ENCODE data around the gene ADGRL2. TPM values are rescaled to one million over a fixed set of nuclear protein-coding genes. Genes with fewer than 3 reads are reported as not detected.

The ADGRL2 gene
- polyA plus RNA-seq, 1 donor (not counting 4 experiments of a cell fraction or from before 2014, with no cell fraction given): 6.6 TPM

DNA sequence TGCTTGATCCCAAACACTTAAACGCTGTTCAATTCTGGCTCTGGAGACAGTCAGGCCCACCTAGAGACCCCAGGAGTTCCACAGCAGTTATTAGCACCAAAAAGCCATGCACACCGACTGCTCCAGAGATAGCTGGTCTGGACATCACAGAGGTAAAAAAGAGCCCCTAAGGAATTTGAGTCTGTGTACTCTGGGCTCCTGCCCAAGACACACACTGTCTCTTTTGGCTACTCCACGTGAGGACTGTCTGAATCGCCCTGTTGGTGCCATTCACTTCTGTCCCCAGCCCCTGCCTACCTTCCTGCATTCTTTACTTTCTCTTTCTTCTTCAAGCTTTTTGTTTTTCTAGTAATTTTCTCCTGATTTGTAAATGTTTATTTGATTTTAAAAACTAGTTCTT lies 197.4 kb downstream of the ADGRL2 start:
- Histone ChIP-seq H3K79me2 (ENCODE audit: control insufficient read depth, insufficient read depth, low read length) (no peaks in the 10 kb centered on the region), H2AFZ (ENCODE audit: control insufficient read depth, low read length) (no peak overlapping the region), H3K4me1 (ENCODE audit: control insufficient read depth, extremely low read depth, insufficient read depth, low read length) (no peaks in the 10 kb centered on the region), H3K27ac (ENCODE audit: control insufficient read depth, insufficient read depth, low read length) (no peak overlapping the region), H3K4me2 (ENCODE audit: control insufficient read depth, extremely low read depth, insufficient read depth, low read depth, low read length) (no peak overlapping the region), H4K20me1 (ENCODE audit: control insufficient read depth, extremely low read depth, insufficient read depth, low read length) (no peaks in the 10 kb centered on the region), H3K4me3 (ENCODE audit: control insufficient read depth in 2 of 3, extremely low read depth in 1 of 3, insufficient read depth in 2 of 3, low read depth in 1 of 3, low read length in 3 of 3) (no peak overlapping the region), H3K36me3 (ENCODE audit: control insufficient read depth in 2 of 2, extremely low read depth in 1 of 2, insufficient read depth in 2 of 2, low read length in 2 of 2) (no peaks in the 10 kb centered on the region), H3K9ac (ENCODE audit: control insufficient read depth, extremely low read depth, insufficient read depth, low read length) (no peak overlapping the region), H3K27me3 (ENCODE audit: control insufficient read depth, extremely low read depth, insufficient read depth, low read length) (no peaks in the 10 kb centered on the region), H3K9me3 (ENCODE audit: control insufficient read depth, low read depth, low read length) (no peaks in the 10 kb centered on the region), H3K9me1 (ENCODE audit: control insufficient read depth, extremely low read depth, insufficient read depth, low read length) (no peaks in the 10 kb centered on the region)
- dilution Hi-C loops (cut with MboI; ENCODE audit: extremely low pct_ligation_motif_present, low sequenced_read_pairs): no loop called here
- no peak for TF ChIP-seq EZH2 (IDR thresholded peaks at IDR 0.05; ENCODE audit: low read length)
- TF ChIP-seq CTCF (optimal IDR thresholded peaks at IDR 0.05 in 1 of 3, IDR thresholded peaks at IDR 0.05 in 1 of 3, conservative IDR thresholded peaks at IDR 0.05 in 1 of 3; ENCODE audit: extremely low read depth in 1 of 3, insufficient read depth in 2 of 3, low read length in 3 of 3): no peak
- no peak for FAIRE-seq
- DNase-seq (ENCODE audit: low read depth, low spot score): no peak

GRCh38 chr1:81999364-81999763 lies 198.6 kb downstream of the ADGRL2 start:
- FAIRE-seq (no peak), DNase-seq (ENCODE audit: low read depth, low spot score) (no peak)
- Histone ChIP-seq H3K79me2 (ENCODE audit: control insufficient read depth, insufficient read depth, low read length) (no peaks in the 10 kb centered on the region), H3K9ac (ENCODE audit: control insufficient read depth, extremely low read depth, insufficient read depth, low read length) (no peak overlapping the region), H3K36me3 (ENCODE audit: control insufficient read depth in 2 of 2, extremely low read depth in 1 of 2, insufficient read depth in 2 of 2, low read length in 2 of 2) (no peaks in the 10 kb centered on the region), H2AFZ (ENCODE audit: control insufficient read depth, low read length) (peak overlapping the region; percentile 12), H3K4me2 (ENCODE audit: control insufficient read depth, extremely low read depth, insufficient read depth, low read depth, low read length) (no peak overlapping the region), H3K4me1 (ENCODE audit: control insufficient read depth, extremely low read depth, insufficient read depth, low read length) (no peaks in the 10 kb centered on the region), H3K27ac (ENCODE audit: control insufficient read depth, insufficient read depth, low read length) (no peak overlapping the region), H4K20me1 (ENCODE audit: control insufficient read depth, extremely low read depth, insufficient read depth, low read length) (no peaks in the 10 kb centered on the region), H3K27me3 (ENCODE audit: control insufficient read depth, extremely low read depth, insufficient read depth, low read length) (no peaks in the 10 kb centered on the region), H3K9me1 (ENCODE audit: control insufficient read depth, extremely low read depth, insufficient read depth, low read length) (no peaks in the 10 kb centered on the region), H3K4me3 (ENCODE audit: control insufficient read depth in 2 of 3, extremely low read depth in 1 of 3, insufficient read depth in 2 of 3, low read depth in 1 of 3, low read length in 3 of 3) (no peak overlapping the region), H3K9me3 (ENCODE audit: control insufficient read depth, low read depth, low read length) (no peaks in the 10 kb centered on the region)
- no peak for TF ChIP-seq EZH2 (IDR thresholded peaks at IDR 0.05; ENCODE audit: low read length)
- TF ChIP-seq CTCF (optimal IDR thresholded peaks at IDR 0.05 in 1 of 3, IDR thresholded peaks at IDR 0.05 in 1 of 3, conservative IDR thresholded peaks at IDR 0.05 in 1 of 3; ENCODE audit: extremely low read depth in 1 of 3, insufficient read depth in 2 of 3, low read length in 3 of 3): no peak
- dilution Hi-C loops (cut with MboI; ENCODE audit: extremely low pct_ligation_motif_present, low sequenced_read_pairs): no loop called here

All from keratinocyte (primary cell).